Endothelial cell of umbilical vein (primary cell): Measurements from ENCODE around the gene EFNA2. TPM values are rescaled to one million over a fixed set of nuclear protein-coding genes. Genes with fewer than 3 reads are reported as not detected.

ENCODE experiments used
- BruUV-seq: library from RNA; stranded (reverse); fragments of 400-500 nt; replicated peaks from 2 replicates; lab custom pipeline; 2021; lab: Mats Ljungman, UMichigan
- CTCF ChIA-PET: fragments of 300-600, 350-600 bp; sonication (Branson Sonifier 250); formaldehyde crosslinking; loops from one replicate; lab custom pipeline; 2021; ENCODE audit warnings: antibody characterized with exemption, inconsistent platforms; lab: Charles Lee
- POLR2A ChIA-PET: fragments of 300-600, 350-600 bp; sonication (Branson Sonifier 250); formaldehyde crosslinking; loops from one replicate; lab custom pipeline; 2021; ENCODE audit warnings: antibody characterized with exemption, inconsistent platforms; lab: Charles Lee
- DNase-seq: peaks from one replicate; pipeline ENCODE4 v3.0.0-alpha.2; 2011; ENCODE audit warnings: low read depth, low spot score
- FAIRE-seq: peaks from 2 replicates; lab custom pipeline; 2011; peaks lifted over from hg19 to GRCh38; lab: Jason Lieb, UNC
- H2AFZ ChIP-seq: 2 replicates; pipeline ENCODE4 v1.6.0; 2012; ENCODE audit warnings: low read depth, low read length, control low read depth, inconsistent platforms
- H3K27ac ChIP-seq: 2 replicates; pipeline ENCODE4 v1.5.1; 2011; ENCODE audit warnings: low read depth, mild to moderate bottlenecking, control low read depth, low read length, moderate library complexity; ENCODE audit not compliant: insufficient read depth
- H3K27me3 ChIP-seq, 2 experiments: 2 replicates each; pipeline versions ENCODE4 v1.6.0 to v1.6.1; 2011; ENCODE audit warnings: low read length in 2 of 2, mixed read lengths in 1 of 2; ENCODE audit not compliant: control insufficient read depth in 2 of 2, insufficient read depth in 2 of 2
- H3K36me3 ChIP-seq, 2 experiments: 2 replicates in 1 of 2; 3 replicates in 1 of 2; pipeline ENCODE4 v1.5.1; 2011; ENCODE audit warnings: low read length in 2 of 2, mild to moderate bottlenecking in 1 of 2, moderate library complexity in 1 of 2; ENCODE audit not compliant: control insufficient read depth in 2 of 2, insufficient read depth in 2 of 2; ENCODE audit errors: extremely low read depth in 1 of 2
- H3K4me1 ChIP-seq: 3 replicates; pipeline ENCODE4 v1.5.1; 2011; ENCODE audit warnings: mild to moderate bottlenecking, low read length; ENCODE audit not compliant: control insufficient read depth, insufficient read depth; ENCODE audit errors: extremely low read depth
- H3K4me2 ChIP-seq: 2 replicates; pipeline ENCODE4 v1.6.1; 2011; ENCODE audit warnings: low read length, control low read depth, mixed read lengths; ENCODE audit not compliant: insufficient read depth
- H3K4me3 ChIP-seq, 3 experiments: fragments of 200-600 bp in 1 of 3; sonication (generic), shearing (Covaris generic) in 1 of 3; replicated peaks in 1 of 3; 2 replicates each; pipeline ENCODE4 v1.5.1; 2011 to 2016; ENCODE audit warnings: control low read depth in 3 of 3, low read length in 3 of 3, mild to moderate bottlenecking in 2 of 3, inconsistent platforms in 1 of 3, low read depth in 1 of 3, moderate library complexity in 1 of 3; ENCODE audit not compliant: insufficient read depth in 1 of 3
- H3K79me2 ChIP-seq: 2 replicates; pipeline ENCODE4 v1.6.0; 2012; ENCODE audit warnings: low read length, inconsistent platforms; ENCODE audit not compliant: control insufficient read depth, insufficient read depth
- H3K9ac ChIP-seq: replicated peaks from 2 replicates; pipeline ENCODE3; 2011; ENCODE audit warnings: low read length, control low read depth; ENCODE audit not compliant: insufficient read depth; ENCODE audit errors: extremely low read depth
- H3K9me1 ChIP-seq: replicated peaks from 3 replicates; pipeline ENCODE4 v1.6.0; 2011; ENCODE audit warnings: mild to moderate bottlenecking, low read length; ENCODE audit not compliant: control insufficient read depth, insufficient read depth; ENCODE audit errors: extremely low read depth
- H3K9me3 ChIP-seq: replicated peaks from 2 replicates; pipeline ENCODE4 v1.5.1; 2012; ENCODE audit warnings: low read length, inconsistent platforms; ENCODE audit not compliant: control insufficient read depth, insufficient read depth
- H4K20me1 ChIP-seq: replicated peaks from 2 replicates; pipeline ENCODE3; 2011; ENCODE audit warnings: mild to moderate bottlenecking, low read length; ENCODE audit not compliant: control insufficient read depth, insufficient read depth; ENCODE audit errors: extremely low read depth
- EZH2 ChIP-seq: IDR thresholded peaks from 2 replicates; pipeline ENCODE4 v1.6.1; 2012; ENCODE audit warnings: borderline replicate concordance, low read depth, mild to moderate bottlenecking, moderate library complexity, low read length, inconsistent platforms; ENCODE audit not compliant: severe bottlenecking
- GATA2 ChIP-seq: IDR thresholded peaks from 2 replicates; pipeline ENCODE4 v1.7.0; 2011; ENCODE audit warnings: low read depth, mild to moderate bottlenecking, moderate library complexity, mixed read lengths, low read length; ENCODE audit not compliant: insufficient read length, insufficient read depth
- JUN ChIP-seq: IDR thresholded peaks from 2 replicates; pipeline ENCODE4 v1.6.1; 2011; ENCODE audit warnings: borderline replicate concordance, low read depth; ENCODE audit not compliant: insufficient read length, insufficient read depth
- MYC ChIP-seq: IDR thresholded peaks from one replicate; pipeline ENCODE4 v1.6.1; 2011; ENCODE audit warnings: mild to moderate bottlenecking, low read depth, low read length
- POLR2A ChIP-seq: IDR thresholded peaks from 2 replicates; pipeline ENCODE4 v1.6.1; 2012; ENCODE audit warnings: low read depth, mild to moderate bottlenecking, control low read depth, low read length
- POLR2AphosphoS5 ChIP-seq: IDR thresholded peaks from 2 replicates; pipeline ENCODE4 v1.6.1; 2012; ENCODE audit warnings: low read depth, mild to moderate bottlenecking, control low read depth, low read length, moderate library complexity; ENCODE audit not compliant: insufficient read depth
- dilution Hi-C: fragments of 300-500 bp; cut with MboI; formaldehyde crosslinking; loops from one replicate; pipeline ENCODE4 v1.15.0; 2019; ENCODE audit warnings: low sequenced_read_pairs; ENCODE audit not compliant: extremely low pct_ligation_motif_present
- intact Hi-C: fragments of 100-400 bp; cut with micrococcal nuclease; formaldehyde crosslinking; loops from one replicate; pipeline ENCODE4 v1.10.0; 2022
- polyA plus RNA-seq, 4 experiments: library from polyadenylated mRNA; depleted of rRNA in 3 of 4; stranded (reverse) in 3 of 4; unstranded in 1 of 4; fragments of >200 nt; gene quantifications; 2 replicates each; pipeline versions ENCODE4 v1.2.1 to v1.2.3, GENCODE V29; 2011 to 2012; ENCODE audit warnings: missing spikeins in 1 of 4
- total RNA-seq: library from RNA; stranded (reverse); gene quantifications from 2 replicates; pipeline ENCODE4 v1.2.3, GENCODE V29; 2021
- TF ChIP-seq, protein P1 (sequence below): IDR thresholded peaks from 2 replicates; pipeline ENCODE4 v1.6.1; 2011; ENCODE audit not compliant: insufficient read depth, insufficient read length
- TF ChIP-seq, protein P2 (sequence below), 2 donors: IDR thresholded peaks; 1 replicate in 1 of 2; 2 replicates in 1 of 2; pipeline ENCODE4 v1.5.1; 2011; ENCODE audit warnings: low read length in 2 of 2, mild to moderate bottlenecking in 2 of 2, moderate library complexity in 2 of 2, control low read depth in 1 of 2, inconsistent platforms in 1 of 2, low read depth in 1 of 2; ENCODE audit not compliant: insufficient read depth in 1 of 2; ENCODE audit errors: extremely low read depth in 1 of 2

The EFNA2 gene
- total and polyA plus RNA-seq, 2 donors (not counting 3 experiments of a cell fraction or from before 2014, with no cell fraction given), result 0.52 to 1.1 TPM

DNA sequence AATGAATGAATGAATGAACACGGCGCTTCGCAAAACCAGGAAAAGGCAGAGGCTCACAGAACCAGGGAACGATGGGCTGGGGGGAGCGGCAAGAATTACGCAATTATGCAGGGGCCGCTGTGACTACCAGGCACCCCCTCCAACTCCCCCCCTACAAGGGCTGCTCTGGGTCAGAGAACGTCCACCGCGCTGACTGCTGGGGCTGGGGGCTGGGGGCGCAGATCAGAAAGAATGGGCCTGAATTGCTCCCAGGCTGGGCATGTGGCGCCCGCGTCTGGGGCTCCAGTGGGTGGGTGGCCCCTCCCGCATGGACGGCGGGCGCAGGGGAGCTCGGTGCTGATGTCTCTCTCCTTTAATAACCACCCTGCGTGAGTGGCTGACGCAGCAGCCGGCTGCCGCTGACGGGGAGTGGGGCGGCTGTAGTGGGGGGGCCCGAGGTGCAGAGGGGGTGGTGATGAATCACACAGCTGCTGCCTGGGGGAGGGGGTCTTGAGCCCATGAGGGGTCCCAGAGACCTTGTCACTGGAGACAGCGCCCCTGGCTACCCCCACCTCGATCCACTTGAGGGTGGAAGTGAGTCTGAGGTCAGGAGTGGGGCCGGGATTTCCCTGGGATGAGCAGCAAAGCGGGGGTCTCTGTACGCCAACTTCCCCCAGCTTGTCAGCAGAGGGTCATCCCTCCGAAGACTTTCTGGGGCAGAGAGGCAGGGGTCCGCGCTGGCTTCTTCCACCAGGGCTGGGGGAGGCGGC, 18.0 kb upstream of the EFNA2 start:
- Histone ChIP-seq H3K4me2 (no peak overlapping the region), H3K27me3 (no peaks in the 10 kb centered on the region), H3K9me1 (no peaks in the 10 kb centered on the region), H3K9me3 (no peaks in the 10 kb centered on the region), H3K4me3 (no peak overlapping the region), H3K79me2 (peaks cover 29% of the 10 kb centered on the region), H2AFZ (no peak overlapping the region), H3K27ac (no peak overlapping the region), H3K36me3 (peaks cover 12 to 18% of the 10 kb centered on the region in 2 experiments), H3K9ac (no peak overlapping the region), H3K4me1 (peaks cover 38% of the 10 kb centered on the region), H4K20me1 (no peaks in the 10 kb centered on the region)
- dilution Hi-C loops (no loop called here), intact Hi-C loops (no loop called here)
- ChIA-PET CTCF (interaction anchor here (1.4 to 7.2 kb wide), 3 partner anchors 14 to 24 kb away, joined by 3 to 1001 read pairs (median 89); partner anchors contain the start of gene ATP5F1D), POLR2A (interaction anchor here (1.2 kb wide), 1 partner anchor 15 kb away, joined by 3 read pairs; no protein-coding TSS in a partner anchor)
- DNase-seq (no peak), FAIRE-seq (no peak)
- BruUV-seq, result no TSS peak
- TF ChIP-seq JUN, result no peak
- no peak for TF ChIP-seq POLR2A
- TF ChIP-seq MYC, result no peak
- TF ChIP-seq EZH2, result no peak
- no peak for TF ChIP-seq GATA2
- no peak for TF ChIP-seq POLR2AphosphoS5
- TF ChIP-seq, protein P1, sequence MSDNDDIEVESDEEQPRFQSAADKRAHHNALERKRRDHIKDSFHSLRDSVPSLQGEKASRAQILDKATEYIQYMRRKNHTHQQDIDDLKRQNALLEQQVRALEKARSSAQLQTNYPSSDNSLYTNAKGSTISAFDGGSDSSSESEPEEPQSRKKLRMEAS, result no peak
- TF ChIP-seq, protein P2, sequence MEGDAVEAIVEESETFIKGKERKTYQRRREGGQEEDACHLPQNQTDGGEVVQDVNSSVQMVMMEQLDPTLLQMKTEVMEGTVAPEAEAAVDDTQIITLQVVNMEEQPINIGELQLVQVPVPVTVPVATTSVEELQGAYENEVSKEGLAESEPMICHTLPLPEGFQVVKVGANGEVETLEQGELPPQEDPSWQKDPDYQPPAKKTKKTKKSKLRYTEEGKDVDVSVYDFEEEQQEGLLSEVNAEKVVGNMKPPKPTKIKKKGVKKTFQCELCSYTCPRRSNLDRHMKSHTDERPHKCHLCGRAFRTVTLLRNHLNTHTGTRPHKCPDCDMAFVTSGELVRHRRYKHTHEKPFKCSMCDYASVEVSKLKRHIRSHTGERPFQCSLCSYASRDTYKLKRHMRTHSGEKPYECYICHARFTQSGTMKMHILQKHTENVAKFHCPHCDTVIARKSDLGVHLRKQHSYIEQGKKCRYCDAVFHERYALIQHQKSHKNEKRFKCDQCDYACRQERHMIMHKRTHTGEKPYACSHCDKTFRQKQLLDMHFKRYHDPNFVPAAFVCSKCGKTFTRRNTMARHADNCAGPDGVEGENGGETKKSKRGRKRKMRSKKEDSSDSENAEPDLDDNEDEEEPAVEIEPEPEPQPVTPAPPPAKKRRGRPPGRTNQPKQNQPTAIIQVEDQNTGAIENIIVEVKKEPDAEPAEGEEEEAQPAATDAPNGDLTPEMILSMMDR (IDR thresholded peaks at IDR 0.05; ENCODE audit: extremely low read depth in 1 of 2, insufficient read depth in 1 of 2, low read depth in 1 of 2, low read length in 2 of 2), result no peak
